LNCaP clone FGC (cell line): ENCODE measurements around the gene DCUN1D5.

Source experiments
- DNase-seq: peaks from one replicate; pipeline ENCODE4 v3.0.0-alpha.2; 2011; ENCODE audit warnings: low read depth
- H3K4me3 ChIP-seq: 2 replicates; pipeline ENCODE4 v1.5.1; 2011; ENCODE audit warnings: mild to moderate bottlenecking, low read depth, low read length, control low read depth
- TF ChIP-seq, protein P1 (sequence below): IDR thresholded peaks from 2 replicates; pipeline ENCODE4 v1.5.1; 2012; ENCODE audit warnings: mild to moderate bottlenecking; ENCODE audit not compliant: control insufficient read depth, insufficient read depth; ENCODE audit errors: extremely low read depth

The DCUN1D5 gene

DNA sequence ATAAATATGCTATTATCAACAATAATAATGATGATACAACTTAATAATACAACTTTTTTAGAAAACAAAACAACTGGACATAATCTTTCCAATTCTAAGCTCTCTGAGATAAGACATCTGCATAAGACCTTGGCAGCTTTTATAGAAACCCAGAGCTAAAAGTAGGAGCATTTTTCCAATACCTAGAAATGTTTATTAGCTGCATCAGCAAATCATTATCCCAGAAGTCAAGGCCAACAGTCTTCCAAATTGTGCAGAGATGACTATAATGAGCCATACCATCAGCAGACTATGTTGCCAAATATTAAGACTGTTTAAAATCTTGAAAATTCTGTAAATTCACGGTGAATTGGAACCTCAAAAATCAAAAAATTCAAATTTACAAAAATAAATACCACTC lies 30.3 kb downstream of the DCUN1D5 start:
- no peak overlapping the region for H3K4me3 ChIP-seq
- DNase-seq = no peak
- TF ChIP-seq, protein P1, sequence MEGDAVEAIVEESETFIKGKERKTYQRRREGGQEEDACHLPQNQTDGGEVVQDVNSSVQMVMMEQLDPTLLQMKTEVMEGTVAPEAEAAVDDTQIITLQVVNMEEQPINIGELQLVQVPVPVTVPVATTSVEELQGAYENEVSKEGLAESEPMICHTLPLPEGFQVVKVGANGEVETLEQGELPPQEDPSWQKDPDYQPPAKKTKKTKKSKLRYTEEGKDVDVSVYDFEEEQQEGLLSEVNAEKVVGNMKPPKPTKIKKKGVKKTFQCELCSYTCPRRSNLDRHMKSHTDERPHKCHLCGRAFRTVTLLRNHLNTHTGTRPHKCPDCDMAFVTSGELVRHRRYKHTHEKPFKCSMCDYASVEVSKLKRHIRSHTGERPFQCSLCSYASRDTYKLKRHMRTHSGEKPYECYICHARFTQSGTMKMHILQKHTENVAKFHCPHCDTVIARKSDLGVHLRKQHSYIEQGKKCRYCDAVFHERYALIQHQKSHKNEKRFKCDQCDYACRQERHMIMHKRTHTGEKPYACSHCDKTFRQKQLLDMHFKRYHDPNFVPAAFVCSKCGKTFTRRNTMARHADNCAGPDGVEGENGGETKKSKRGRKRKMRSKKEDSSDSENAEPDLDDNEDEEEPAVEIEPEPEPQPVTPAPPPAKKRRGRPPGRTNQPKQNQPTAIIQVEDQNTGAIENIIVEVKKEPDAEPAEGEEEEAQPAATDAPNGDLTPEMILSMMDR = no peak

DNA sequence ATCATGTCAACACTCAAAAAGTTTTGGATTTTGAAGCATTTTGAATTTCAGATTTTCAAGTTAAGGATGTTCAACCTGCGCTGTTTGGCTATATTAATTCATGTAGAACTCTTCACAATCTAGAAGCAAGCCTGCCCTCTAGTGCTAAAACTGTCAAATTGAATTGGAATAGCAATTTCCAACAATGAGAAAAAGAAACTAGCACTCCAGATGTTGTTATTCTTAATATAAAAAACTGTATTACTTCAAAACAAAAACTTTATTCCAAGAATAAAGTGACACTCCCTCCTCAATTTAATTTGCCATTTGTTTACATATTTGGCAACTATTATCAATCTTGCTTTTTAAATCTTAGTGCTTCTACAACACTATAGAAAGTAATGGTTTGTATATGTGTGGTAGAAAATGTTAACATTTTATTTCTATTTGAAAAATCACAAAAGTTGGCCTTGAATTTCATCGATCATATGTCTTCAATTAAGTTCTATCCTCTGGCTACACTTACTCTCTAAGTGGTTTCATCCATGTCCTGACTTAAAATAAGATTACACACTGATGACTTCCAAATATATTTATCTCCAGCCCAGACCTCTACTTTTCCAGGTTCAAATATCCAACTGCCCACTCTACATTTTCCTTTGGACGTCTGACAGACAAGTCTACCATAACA lies 36.6 kb downstream of the DCUN1D5 start:
- TF ChIP-seq, protein P1 = peak; percentile 68
- no peak for DNase-seq
- H3K4me3 ChIP-seq = no peak overlapping the region

DNA sequence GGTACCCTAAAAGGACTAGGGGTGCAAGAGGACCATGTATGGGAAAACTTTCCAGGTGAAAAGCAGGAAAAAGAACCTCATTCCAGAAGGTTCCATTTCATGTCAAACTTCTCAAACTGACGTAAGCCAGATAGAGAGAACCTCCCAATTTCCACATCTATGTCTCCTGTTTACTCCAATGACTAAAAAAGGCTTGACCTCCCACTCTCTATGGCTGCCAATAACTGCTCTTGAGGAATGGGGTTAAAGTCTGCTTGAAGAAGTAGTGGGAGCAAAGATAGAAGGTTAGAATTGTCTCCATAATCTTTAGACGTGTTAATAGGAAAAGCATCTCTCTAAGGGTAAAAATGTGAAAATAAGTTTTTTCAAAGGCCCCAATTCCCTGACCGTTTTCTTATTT lies 38.0 kb downstream of the DCUN1D5 start:
- DNase-seq = no peak
- no peak overlapping the region for H3K4me3 ChIP-seq
- TF ChIP-seq, protein P1 = no peak

DNA sequence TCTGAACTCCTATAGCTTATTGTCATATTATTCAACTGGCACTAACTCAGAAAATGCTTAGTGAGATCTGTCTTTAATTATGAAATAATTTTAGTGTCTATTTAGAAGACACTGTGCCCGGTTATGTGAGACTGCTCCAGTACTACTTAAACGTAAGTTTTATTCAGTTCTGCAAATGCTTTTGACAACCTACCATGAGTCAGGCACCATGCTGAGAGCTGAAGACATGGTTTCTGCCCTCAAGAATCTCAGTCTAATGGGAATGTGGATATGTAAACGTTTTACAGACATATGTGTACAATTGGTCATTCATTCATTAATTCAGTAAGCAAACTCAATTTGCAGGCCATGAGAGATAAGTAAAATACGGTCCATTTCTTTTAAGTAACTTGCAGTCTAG lies 40.0 kb downstream of the DCUN1D5 start:
- H3K4me3 ChIP-seq = no peak overlapping the region
- TF ChIP-seq, protein P1 = no peak
- no peak for DNase-seq

DNA sequence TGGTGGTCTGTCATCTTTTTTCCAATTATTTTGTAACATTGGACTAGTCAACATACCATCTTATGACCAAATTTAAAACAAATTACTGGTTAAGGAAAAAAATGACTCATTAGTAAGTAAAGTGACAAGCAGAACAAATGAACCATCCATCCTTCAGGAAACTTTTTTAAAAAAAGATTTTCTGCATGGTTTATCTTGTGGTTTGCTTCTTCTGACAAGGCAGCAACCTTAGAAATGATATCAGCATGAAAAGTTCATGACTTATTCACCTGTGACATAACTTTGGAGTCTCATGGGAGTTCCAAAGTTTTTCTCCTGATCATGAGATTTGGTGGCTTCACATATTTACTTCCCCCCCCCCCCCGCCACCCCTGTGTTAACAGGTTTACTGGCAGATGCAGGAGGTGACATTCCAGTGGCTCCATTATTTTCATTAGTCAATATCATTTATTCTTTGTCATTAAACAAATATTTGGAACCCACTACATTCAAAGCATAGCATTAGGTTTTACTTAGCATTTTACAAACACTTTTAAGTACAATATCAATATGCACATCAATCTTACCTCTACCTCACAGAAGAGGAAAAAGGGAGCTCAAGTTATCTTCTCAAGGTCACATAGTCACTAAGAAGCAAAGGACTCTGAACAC lies 40.7 kb downstream of the DCUN1D5 start:
- TF ChIP-seq, protein P1 = no peak
- no peak overlapping the region for H3K4me3 ChIP-seq
- DNase-seq = no peak

DNA sequence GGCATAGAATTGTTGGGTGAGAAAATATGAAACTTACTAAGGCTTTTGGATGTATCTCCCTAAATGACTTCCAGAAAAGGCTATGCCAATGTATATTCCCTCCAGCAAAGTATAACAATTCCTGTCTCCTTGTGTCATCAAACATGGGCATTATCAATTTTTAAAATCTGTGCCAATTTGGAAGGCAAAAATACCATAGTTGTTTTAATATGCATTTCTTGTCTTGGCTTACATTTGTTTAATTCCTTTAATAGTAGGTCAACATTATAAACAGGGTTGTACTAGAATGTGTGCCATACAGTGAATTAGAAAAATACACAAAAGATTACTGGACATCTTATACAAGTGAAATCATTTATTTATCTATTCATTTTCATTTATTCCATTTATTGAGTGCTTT lies 41.6 kb downstream of the DCUN1D5 start:
- DNase-seq = peak; percentile 84
- TF ChIP-seq, protein P1 = no peak
- no peak overlapping the region for H3K4me3 ChIP-seq

DNA sequence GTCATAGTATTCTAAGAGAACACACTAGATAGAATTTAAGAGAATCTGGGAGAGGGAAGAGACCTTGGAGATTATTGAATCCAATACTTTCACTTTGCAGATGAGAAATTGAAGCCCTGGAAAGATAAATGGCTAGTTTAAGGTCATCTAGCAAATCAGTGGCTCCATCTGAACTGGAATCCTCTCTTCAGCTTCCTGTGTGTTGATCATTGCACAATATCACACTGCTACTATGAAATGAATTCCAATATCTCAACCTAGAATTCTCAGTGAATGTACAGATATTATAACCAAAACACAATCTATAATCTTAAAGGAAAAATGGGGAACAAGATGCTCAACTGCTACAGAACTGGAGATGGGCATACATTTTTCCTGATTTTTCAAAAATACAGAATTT lies 44.1 kb downstream of the DCUN1D5 start:
- TF ChIP-seq, protein P1 = no peak
- no peak for DNase-seq
- no peak overlapping the region for H3K4me3 ChIP-seq
